Activated CD4-positive, alpha-beta T cell treated with anti-CD3 and anti-CD28 coated beads, Interleukin-2, amount 50 U/mL, for 1 hour (primary cell): ENCODE results near the gene SLC16A12.

ENCODE experiments used
- DNase-seq: peaks from one replicate; pipeline ENCODE4 v3.0.0-alpha.2; 2020

The SLC16A12 gene

DNA sequence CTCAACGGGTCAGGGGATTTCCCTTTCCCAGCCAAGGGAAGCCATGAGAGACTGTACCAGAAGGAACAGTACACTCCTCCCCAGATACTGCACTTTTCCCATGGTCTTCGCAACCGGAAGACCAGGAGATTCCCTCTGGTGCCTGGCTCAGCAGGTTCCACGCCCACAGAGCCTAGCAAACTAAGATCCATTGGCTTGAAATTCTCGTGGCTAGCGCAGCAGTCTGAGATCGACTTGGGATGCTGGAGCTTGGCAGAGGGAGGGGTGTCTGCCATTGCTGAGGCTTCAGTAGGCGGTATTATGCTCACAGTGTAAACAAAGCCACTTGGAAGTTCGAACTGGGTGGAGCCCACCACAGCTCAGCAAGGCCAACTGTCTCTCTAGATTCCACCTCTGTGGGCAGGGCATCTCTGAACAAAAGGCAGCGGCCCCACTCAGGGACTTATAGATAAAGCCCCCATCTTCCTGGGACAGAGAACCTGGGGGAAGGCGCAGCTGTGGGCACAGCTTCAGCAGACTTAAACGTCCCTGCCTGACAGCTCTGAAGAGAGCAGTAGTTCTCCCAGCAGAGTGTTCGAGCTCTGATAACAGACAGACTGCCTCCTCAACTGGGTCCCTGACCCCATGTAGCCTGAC lies 29.6 kb downstream of the SLC16A12 start:
- no peak for DNase-seq

GRCh38 chr10:89504691-89505090 lies 30.7 kb downstream of the SLC16A12 start:
- DNase-seq = no peak

DNA sequence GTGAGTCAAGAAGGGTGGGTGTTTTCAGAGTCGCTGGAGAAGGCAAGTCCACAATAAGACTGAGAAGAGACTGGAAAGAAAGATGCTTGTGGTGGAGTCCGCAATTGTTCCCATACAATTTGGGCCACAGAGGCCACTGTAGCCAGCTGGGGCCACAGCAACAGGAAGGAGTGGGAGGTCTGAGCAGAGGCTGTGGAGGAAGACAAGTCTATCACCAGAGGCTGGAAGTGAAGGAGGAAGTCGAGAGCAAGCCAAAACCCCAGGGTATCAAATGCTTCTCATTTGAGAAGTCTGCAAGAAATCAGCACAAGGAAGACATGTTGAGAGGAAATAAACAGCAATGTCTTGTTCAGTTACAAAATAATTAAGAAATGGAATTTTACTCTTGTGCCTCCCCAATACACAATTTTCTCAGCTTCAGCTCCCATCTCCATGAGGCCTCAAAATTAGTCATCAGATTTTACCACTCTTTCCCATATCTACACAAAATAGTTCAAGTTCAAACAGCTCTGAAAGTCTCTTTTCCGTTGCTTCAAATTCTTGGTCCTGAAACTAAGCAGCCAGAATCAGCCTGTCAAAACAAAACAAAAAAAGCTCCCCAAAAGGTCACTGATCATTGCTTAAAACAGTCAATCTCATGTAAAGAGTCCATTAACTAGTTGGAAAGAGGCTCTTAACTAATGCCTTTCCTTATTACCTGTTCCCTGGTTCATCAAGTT lies 31.6 kb downstream of the SLC16A12 start:
- DNase-seq = no peak

DNA sequence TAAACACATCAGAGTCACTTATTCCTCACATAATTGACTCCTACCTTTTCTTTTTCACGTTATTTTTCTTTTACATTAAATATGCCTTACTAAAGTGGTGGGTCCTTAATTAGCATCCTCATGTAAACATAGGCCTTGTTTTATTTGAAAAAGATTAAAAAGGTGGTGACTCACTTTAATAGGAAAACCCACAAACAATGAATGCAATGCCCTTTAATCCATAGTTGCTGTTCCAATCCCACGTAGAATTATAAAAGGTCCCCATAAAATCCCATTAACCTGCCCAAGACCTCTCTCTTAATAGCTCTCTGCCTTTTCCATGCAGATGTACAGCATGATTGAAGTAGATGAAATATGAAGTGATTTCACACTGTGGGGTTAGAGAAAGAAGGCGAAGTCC lies 32.2 kb downstream of the SLC16A12 start:
- DNase-seq = no peak

DNA sequence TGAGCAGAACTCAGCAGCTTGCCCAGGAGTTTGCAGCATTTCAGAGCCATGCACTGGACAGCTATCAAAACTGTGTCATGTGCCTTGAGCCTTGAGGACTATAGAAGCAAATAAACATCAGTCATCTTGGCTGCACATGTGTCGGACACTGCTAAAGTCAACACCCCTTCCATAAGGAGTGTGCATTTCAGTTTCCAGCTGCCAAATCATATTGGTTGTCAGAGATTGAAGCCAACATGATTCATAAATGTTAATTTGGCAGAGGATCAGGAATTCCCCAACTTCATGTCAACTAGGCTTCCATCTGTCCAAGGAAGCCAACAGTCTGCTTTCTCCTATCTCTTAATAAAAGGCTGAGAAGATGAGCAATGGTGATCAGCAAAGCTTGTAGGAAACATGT lies 32.8 kb downstream of the SLC16A12 start:
- no peak for DNase-seq

DNA sequence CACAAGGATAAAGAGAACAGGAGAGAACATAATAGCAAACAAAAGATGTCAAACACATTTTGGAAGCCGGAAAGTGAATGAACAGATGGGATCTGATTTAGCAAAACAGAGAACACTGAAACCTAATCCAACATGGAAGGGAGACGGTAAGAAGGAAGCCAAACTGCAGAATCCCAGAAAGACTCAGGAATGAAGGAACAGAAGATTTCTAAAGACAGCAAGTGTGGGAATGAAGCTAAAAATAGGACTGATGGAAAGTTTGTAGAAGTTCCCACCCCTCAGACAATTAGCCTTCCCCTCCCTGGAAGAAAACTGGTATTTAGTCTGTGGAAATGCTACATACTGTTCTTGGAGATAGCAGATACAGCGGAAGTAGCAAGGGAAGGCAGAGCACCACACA lies 40.8 kb downstream of the SLC16A12 start:
- DNase-seq = no peak

- no peak for DNase-seq
Observed at GRCh38 chr10:89494068-89494467, 41.3 kb downstream of the SLC16A12 start.

GRCh38 chr10:89491932-89492331 lies 43.5 kb downstream of the SLC16A12 start:
- DNase-seq = no peak

GRCh38 chr10:89490596-89491335 lies 44.6 kb downstream of the SLC16A12 start:
- DNase-seq = no peak

GRCh38 chr10:89482256-89482655 lies 53.1 kb downstream of the SLC16A12 start:
- no peak for DNase-seq

- DNase-seq = no peak
Observed at GRCh38 chr10:89481662-89482061, 53.7 kb downstream of the SLC16A12 start.

- DNase-seq = no peak
Observed at GRCh38 chr10:89479771-89480446, 55.5 kb downstream of the SLC16A12 start.

DNA sequence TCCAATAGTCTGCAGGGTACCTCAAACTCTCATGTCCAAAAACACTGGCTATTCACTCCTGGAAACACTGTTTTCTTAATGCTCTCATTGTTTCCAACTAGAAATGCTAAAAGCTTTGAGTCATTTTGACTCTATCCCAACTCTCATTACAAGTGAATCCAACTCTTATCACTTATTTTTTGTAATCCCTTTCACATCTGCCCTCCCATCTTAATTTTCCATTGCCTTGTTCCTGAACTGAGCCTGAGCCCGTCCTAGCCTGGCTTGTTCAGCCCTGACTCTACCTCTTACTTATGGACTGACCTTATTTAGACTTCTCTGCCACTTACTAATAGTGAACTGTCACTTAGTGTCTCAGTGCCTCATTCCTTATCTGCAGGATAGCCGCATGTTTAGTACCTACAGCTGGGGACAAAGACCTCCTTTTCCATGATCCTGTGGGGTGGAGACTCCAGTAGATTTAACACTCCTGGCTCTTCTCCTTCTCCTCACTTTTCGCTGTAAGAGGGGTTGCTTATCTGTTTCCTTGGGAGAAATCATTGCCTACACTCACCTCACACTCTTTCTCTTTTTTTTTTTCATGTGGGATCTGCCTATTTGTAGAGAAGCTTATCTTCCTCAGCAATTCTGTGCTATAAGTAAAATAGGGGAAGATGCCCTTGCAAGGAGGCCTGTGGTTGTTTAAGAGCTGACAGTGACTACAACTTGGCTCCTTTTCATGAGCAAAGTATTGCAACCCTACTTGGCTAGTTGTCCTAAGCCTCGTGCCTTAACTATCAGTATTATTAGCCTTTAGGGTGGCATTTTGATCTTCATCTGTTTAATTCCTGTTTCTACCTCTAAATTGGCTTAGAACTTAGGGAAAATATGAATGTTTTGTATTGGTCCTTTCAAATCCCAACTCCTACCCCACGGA lies 56.4 kb downstream of the SLC16A12 start:
- DNase-seq = no peak

GRCh38 chr10:89478085-89478738 lies 57.2 kb downstream of the SLC16A12 start:
- DNase-seq = no peak

DNA sequence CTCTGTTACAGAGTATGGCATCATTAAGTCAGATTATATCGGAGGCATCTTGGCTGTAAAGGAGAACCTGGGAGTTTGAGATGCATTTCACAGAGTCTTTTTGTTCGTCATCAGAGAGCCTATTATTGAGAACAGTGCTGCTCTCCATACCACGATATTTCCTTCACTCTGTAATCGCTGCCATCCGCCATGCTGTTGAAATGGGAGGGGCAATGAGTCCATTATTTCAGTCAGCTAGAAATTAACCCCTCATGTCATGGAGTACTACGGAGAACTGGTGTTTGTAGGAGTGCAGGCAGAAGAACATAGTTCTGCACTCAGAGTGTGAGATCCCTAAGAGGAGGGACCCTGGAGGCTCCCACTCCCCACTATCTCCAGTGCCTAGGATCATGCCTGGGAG lies 59.2 kb downstream of the SLC16A12 start:
- no peak for DNase-seq

DNA sequence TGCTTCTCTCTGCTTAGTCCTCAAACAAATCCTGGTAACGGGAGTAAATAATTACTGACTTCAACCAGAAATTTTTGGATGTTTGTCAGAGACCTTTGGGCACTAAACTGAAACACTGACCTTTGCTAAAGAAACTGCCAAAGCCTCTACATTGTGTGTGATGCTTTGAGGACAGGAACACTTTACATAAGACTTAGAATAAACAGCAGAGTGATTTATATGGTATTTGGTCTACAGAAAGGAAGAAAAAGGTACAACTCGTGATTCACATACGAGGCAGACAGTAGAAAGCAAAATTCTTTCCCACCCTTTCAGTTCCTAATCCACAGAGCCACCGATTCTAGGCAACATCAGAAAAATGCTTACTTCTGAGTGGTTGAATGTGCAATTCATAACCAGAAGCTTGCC lies 59.8 kb downstream of the SLC16A12 start:
- no peak for DNase-seq

GRCh38 chr10:89475125-89475524 lies 60.3 kb downstream of the SLC16A12 start:
- DNase-seq = no peak

DNA sequence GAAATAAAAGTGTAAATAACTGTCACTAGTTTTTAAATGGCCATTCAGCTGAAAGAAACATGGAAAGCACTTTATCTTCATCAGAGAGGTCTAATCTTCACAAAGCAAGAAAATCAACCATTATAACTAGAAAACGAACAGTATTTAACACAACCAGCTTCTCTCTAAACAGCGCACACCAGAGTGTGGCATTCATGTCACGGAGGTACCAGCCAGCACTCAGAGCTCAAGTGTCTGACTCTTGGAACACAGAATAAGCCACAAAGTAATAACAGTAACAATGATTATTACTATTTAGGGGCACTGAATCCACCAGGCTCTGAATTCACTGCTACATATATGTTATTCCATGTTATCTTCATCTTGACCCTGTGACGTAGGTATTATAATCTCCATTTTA lies 60.9 kb downstream of the SLC16A12 start:
- DNase-seq = no peak

DNA sequence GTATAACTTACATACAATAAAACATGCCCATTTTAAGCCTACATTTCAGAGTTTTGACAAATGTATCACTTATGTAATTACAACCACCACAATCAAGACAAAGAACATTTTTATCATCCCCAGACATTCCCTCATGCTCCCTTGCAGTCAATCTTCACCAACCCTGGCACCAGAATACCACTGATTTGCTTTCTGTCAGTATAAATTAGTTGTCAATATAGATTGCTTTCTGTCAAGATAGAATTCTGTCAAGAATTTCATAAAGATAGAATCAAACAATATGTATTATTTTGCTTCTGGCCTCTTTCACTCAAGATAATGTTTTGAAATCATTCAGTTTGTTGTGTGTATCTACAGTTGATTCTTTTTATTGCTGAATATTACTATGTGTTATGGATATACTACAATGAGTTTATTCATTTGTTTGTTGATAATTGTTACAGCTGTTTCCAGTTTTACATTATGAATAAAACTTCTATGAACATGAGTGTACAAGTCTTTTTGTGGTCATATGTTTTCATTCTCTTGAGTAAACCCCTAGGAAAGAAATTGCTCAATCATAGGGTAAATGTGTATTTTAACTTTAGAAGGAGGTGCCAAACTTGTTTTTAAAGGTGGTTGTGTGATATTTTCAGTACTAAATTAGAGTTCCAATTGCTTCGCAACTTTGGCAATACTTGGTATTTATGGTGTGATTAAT lies 64.1 kb downstream of the SLC16A12 start:
- DNase-seq = no peak

DNA sequence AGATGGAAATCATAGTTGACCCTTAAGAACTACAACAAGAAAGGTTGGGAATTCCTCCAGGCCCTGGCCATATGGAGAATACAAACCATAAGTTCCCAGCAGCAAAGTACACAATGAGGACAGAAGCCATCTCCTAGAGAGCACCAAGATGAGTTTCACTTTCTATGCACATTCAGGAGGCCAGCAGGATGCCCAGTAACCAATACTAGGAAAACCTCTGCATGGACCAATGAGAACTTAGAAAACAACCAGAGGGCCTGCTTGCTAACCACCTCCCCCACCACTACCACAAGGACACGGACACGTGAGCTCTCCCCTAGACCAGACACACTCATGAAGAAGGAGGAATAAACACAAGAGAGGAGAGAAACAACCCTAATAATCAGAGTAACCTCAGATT lies 64.8 kb downstream of the SLC16A12 start:
- DNase-seq = no peak

DNA sequence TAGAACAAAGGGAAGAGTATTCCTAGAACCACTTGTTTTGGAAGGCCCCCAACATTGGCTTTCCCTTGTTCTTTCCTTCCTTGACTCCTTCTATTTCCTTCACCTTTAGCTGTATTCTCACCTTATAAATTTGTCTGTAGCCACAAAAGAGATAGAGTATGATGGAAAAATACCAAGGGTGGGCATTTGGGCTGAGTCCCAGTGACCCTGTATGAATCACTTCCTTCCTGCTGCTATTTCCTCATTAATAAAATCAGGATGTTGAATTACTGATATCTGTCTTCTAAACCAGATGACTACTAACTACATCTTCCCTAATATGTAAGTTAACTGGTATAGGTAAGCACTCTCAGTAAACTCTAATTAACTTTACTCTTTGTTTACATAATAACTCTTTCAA lies 65.9 kb downstream of the SLC16A12 start:
- DNase-seq = no peak
